Nephron (organoid): ENCODE data around the gene ZBTB33.

Experiments
- H3K27ac Mint-ChIP-seq, 3 experiments: 2 replicates each; pipeline ENCODE4 v1.8.0; 2020; ENCODE audit warnings: mixed read lengths in 3 of 3, mild to moderate bottlenecking in 2 of 3, moderate library complexity in 1 of 3
- H3K27me3 Mint-ChIP-seq: 2 replicates; pipeline ENCODE4 v1.8.0; 2021; ENCODE audit warnings: low read depth, mild to moderate bottlenecking, moderate library complexity, mixed read lengths
- H3K36me3 Mint-ChIP-seq: 2 replicates; pipeline ENCODE4 v1.8.0; 2020; ENCODE audit warnings: low read depth, mixed read lengths
- H3K4me1 Mint-ChIP-seq: 2 replicates; pipeline ENCODE4 v1.8.0; 2020; ENCODE audit warnings: mixed read lengths
- H3K4me3 Mint-ChIP-seq, 3 experiments: 2 replicates each; pipeline ENCODE4 v1.8.0; 2020; ENCODE audit warnings: mild to moderate bottlenecking in 3 of 3, mixed read lengths in 3 of 3, moderate library complexity in 2 of 3
- H3K9me3 Mint-ChIP-seq: 2 replicates; pipeline ENCODE4 v1.8.0; 2020; ENCODE audit warnings: mixed read lengths
- TF ChIP-seq, protein P1 (sequence below), 3 experiments: fragments of 200-600 bp; sonication (generic); IDR thresholded peaks; one replicate each; pipeline ENCODE4 v1.5.0; 2021; ENCODE audit warnings: antibody characterized with exemption in 3 of 3; ENCODE audit not compliant: unreplicated experiment in 3 of 3

Gene ZBTB33

DNA sequence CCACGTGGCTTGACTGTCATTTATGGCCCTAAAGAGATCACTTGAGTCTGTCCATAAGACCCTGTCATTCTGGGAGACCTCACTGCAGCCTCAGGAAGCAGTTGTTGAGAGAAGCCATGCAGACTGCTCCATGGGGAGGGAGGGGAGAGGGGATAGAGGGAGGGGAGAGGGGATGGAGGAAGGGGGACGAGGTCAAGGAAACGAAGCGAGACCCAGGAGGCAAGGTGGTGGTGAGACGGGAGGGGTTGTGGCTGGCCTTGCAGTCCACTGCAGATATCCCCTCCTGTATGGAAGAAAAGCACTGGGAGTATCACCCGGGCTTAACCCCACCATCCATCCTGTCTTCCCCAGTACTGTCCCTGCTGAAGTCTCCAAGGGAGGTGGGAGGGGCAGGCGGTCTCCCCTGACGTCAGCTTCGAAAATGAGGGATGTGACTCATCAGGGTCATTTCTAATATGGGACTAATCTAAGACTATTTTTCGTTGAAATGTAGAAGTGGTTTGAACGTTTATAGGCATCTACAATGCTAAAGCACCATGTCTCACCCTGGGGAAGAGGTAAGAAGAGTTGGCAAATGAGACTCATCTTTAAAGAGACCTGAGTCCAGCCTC is 55.0 kb downstream of the ZBTB33 start:
- no peak overlapping the region for H3K27ac Mint-ChIP-seq
- H3K4me1 Mint-ChIP-seq: peaks cover 12% of the 10 kb centered on the region
- TF ChIP-seq, protein P1, sequence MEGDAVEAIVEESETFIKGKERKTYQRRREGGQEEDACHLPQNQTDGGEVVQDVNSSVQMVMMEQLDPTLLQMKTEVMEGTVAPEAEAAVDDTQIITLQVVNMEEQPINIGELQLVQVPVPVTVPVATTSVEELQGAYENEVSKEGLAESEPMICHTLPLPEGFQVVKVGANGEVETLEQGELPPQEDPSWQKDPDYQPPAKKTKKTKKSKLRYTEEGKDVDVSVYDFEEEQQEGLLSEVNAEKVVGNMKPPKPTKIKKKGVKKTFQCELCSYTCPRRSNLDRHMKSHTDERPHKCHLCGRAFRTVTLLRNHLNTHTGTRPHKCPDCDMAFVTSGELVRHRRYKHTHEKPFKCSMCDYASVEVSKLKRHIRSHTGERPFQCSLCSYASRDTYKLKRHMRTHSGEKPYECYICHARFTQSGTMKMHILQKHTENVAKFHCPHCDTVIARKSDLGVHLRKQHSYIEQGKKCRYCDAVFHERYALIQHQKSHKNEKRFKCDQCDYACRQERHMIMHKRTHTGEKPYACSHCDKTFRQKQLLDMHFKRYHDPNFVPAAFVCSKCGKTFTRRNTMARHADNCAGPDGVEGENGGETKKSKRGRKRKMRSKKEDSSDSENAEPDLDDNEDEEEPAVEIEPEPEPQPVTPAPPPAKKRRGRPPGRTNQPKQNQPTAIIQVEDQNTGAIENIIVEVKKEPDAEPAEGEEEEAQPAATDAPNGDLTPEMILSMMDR (IDR thresholded peaks at IDR 0.05; ENCODE audit: unreplicated experiment in 3 of 3): no peak
- H3K4me3 Mint-ChIP-seq: no peak overlapping the region
- no peaks in the 10 kb centered on the region for H3K9me3 Mint-ChIP-seq
- no peaks in the 10 kb centered on the region for H3K36me3 Mint-ChIP-seq
- peaks cover 63% of the 10 kb centered on the region for H3K27me3 Mint-ChIP-seq

DNA sequence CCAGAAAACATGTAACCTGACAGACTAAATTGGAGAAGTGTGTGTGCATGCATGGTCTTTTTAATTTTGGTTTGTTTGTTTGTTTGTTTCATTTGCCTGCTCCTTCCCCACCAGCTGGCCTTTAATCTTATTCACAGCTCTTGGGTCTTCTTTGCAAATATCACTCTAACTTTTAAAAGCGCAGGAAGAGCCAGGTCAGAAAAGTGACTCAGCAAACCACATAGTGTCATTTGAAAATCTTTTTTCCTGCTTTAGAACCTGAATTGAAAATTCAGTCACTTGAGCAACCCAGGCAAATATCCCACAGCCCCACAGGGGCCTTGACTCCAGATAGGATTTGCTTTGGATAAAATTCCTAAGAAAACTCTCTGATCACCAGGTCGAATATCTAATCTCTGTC is 56.0 kb downstream of the ZBTB33 start:
- no peaks in the 10 kb centered on the region for H3K9me3 Mint-ChIP-seq
- no peaks in the 10 kb centered on the region for H3K36me3 Mint-ChIP-seq
- peaks cover 12% of the 10 kb centered on the region for H3K4me1 Mint-ChIP-seq
- no peak overlapping the region for H3K4me3 Mint-ChIP-seq
- no peak overlapping the region for H3K27ac Mint-ChIP-seq
- TF ChIP-seq, protein P1 (IDR thresholded peaks at IDR 0.05; ENCODE audit: unreplicated experiment in 3 of 3): no peak
- peaks cover 71% of the 10 kb centered on the region for H3K27me3 Mint-ChIP-seq
